Ramos (cell line): ENCODE measurements around the gene SH3RF1.
"Not testable (repeated sequence)": the region's sequence is repeated elsewhere in the genome, so short reads cannot be mapped to it uniquely, and the experiment has no call there.

Experiments used
- in situ Hi-C: fragments of 300-500 bp; cut with MboI; formaldehyde crosslinking; loops from one replicate; pipeline ENCODE4 v1.14.3; 2022; ENCODE audit warnings: low sequenced_read_pairs; ENCODE audit not compliant: unreplicated experiment

The SH3RF1 gene

GRCh38 chr4:169205075-169205743 is 65.5 kb downstream of the SH3RF1 start:
- in situ Hi-C loops: no loop called here

GRCh38 chr4:169203891-169204290 is 66.9 kb downstream of the SH3RF1 start:
- in situ Hi-C loops: no loop called here

DNA sequence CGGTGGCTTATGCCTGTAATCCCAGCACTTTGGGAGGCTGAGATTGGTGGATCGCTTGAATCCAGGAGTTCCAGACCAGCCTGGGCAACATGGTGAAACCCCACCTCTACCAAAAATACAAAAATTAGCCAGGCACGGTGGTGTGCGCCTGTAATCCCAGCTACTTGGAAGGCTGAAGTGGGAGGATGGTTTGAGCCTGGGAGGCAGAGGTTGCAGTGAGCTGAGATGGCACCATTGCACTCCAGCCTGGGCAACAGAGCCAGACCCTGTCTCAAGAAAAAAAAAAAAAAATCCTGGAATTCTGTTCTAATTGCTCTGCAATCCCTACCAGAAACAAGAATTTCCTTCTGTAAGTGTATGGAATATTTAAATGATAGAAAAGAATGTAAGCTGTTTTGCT is 67.5 kb downstream of the SH3RF1 start:
- in situ Hi-C loops: not testable (repeated sequence)

DNA sequence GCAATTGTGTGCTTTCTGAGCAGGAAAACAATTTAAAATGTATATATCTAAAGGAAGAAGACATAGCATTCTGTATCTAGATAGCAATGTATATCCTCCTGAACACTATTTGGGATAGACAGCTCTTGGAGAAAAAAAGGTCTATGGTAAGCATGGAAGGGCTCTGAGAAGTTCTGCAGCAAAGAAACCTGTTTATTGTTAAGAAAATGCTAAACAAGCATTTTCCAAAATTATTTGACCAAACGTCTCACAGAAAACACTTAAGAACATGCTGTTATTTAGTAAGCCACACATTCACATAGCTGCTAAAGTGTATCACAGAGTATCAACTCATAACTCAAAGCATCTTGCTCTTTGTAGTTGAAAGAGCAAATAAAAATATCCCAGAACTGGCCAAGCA is 67.9 kb downstream of the SH3RF1 start:
- in situ Hi-C loops: no loop called here

DNA sequence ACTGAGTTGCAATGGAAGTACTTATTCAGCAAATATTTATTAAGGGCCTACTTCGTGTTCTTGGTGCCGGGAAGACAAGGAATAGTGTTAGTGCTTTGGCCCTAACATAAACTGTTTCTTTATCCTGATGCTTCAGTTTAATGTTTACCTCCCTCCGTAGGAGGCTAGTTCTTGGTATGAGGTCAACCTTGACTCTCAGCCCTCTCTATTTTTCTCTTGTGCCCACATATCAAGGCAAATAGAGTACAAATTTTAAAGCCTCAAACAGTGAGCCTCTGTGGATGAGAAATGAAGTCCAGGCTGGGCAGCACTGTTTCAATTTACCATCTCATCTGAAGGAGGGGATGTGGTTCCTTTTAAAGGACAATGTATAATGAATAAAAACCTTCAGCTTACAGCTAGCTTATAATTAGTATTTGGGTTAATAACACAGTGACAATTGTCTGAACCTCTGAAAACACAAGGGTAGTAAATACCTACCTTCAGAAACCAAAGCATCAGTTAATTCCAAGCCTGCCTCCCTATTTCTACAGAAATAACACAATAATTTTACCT is 68.5 kb downstream of the SH3RF1 start:
- in situ Hi-C loops: no loop called here

DNA sequence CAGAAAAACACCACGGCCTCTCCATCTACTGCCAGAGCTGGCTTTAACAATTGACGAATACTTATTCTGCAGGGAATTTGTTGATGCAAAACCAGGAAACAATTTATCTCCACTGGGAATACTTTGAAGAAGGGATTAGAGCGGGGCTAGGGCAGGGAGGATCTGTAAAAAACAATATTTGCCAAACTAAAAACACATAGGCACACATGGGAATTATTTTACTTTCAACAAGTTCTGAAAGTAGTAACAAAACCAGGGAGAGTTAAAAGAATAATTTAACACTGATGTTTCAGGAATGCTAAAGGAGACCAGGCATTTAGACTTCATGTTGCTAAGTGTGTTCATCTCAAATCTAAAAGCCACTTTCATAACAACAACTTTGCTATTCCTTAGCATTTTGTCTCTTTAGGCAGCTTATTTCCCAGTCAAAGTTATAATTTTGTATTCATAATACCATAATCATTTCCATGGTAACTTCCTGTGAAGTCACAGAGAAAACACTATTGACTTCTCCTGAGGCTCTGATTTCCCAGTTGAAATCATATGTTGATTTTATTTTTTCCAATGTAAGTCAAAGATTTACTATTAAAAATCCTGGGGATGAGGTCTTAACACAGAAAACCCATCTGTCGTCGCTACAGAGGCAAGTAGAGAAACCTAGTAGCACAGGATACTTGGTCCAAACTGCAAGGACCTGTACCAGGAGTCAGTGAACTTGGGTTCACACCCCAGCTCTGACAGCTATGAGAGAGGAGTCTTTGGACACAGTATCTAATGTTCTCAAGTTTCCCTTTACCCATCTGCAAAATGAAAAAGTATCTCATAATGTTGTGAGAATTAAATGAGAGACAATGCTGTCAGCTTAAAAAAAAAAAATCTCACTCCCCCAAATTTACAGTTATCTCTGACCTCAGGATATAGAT is 69.3 kb downstream of the SH3RF1 start:
- in situ Hi-C loops: no loop called here

DNA sequence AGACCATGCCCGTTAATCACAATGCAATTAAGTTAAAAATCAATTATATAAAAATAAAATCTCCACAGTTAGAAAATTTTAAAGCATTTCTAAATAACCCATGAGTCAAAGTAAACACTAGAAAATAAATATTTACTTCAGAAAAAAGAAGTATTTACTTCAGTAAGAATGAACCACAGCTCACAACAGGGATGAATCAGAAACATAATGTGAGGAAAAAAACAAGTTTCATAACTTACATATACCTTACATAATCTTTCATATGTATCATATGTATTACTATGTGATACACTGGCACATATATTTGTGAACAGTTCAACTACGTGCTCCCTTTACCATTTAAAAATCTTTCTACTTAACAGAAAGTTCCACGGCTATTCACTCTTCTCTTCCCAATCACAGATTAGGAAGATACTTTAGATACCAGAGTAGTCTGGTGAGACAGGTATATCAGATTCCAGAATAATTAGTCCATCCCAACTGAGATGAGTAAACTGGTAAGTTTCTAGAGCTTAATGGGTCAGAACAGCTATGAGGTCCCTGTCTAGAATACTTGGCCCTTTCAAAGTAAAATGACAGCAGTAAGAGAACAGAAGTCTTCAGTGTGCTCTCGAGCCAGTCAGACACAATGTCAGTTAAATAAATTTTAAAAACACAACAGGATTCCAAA is 70.3 kb downstream of the SH3RF1 start:
- in situ Hi-C loops: no loop called here

DNA sequence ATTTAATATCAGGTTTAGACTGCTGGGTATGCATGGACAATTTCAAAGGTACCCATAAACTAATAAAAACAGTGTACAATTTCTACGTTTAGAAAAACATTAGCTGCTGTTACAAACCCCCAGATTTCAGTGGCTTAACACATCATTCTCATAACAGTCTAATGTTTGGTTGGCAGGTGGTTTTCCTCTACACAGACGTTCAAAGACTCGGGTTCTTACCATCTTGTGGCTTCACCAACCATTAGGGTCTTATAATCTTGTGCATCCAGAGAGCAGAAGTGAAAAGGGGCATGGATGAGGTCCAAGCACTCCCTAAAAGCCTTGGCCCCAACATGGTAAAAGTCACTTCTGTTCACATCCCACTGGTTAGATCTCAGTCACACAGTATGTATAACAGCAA is 71.6 kb downstream of the SH3RF1 start:
- in situ Hi-C loops: no loop called here

GRCh38 chr4:169198167-169198566 is 72.6 kb downstream of the SH3RF1 start:
- in situ Hi-C loops: no loop called here

- in situ Hi-C loops: not testable (repeated sequence)
Measured at GRCh38 chr4:169197206-169197605, 73.5 kb downstream of the SH3RF1 start.

- in situ Hi-C loops: no loop called here
Measured at GRCh38 chr4:169195032-169195431, 75.7 kb downstream of the SH3RF1 start.

GRCh38 chr4:169189968-169190367 is 80.8 kb downstream of the SH3RF1 start:
- in situ Hi-C loops: not testable (repeated sequence)

DNA sequence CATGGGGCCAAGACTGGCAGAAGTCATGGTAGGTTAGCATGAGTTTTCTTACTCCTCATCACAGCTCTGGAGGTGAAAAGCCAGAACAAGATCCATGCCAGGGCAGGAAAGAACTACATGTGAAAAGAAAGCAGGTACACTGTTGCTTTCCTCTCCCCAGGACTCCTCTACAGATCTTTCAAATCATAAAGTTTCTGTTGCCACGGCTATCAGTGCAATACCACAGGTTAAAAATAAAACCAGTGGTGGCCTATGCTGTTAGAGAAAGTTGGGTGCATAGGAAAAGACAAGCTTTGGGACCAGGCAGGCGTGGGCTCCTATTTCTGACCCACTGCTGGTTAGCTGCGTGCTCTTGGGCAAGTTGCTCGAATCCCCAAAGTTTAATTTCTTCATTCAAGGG is 81.4 kb downstream of the SH3RF1 start:
- in situ Hi-C loops: no loop called here

GRCh38 chr4:169188204-169188603 is 82.6 kb downstream of the SH3RF1 start:
- in situ Hi-C loops: no loop called here

DNA sequence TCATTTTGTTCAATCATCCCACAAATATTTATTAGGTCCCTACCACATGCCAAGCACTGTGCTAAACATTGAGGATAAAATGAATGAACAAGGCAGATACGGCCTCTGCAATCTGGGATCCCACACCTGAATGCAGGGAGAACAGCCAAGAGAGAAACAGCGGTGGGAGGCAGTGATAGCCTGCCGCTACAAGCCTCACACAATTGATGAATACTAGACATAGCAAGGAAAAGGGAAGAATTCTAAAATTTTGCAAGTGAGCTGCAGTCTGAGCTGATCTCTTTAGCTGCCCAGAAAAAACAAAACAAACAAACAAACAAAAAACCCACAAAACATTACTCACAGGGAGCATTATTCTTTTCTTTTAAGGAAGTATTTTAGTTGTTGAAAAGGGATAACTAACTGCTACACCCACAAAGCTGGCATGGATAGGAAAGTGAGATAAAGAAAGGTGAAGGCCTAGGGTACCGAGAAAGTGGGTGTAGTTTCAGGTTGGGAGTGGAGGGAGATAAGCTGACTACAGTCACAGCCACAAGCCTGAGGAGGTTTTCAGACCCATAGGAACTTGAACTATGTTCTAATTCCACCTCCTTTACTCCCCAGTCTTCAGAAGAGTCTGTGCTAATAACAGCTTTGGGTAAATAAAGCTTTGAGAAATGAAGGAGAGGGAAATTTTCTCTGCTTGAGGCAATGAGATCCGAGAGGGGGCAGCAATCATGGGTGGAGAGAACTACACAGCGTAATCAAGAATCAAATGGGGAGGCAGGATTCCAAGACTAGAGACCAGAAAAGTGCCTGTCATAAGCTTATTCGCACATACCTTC is 85.4 kb downstream of the SH3RF1 start:
- in situ Hi-C loops: no loop called here

GRCh38 chr4:169184686-169185085 is 86.1 kb downstream of the SH3RF1 start:
- in situ Hi-C loops: no loop called here

DNA sequence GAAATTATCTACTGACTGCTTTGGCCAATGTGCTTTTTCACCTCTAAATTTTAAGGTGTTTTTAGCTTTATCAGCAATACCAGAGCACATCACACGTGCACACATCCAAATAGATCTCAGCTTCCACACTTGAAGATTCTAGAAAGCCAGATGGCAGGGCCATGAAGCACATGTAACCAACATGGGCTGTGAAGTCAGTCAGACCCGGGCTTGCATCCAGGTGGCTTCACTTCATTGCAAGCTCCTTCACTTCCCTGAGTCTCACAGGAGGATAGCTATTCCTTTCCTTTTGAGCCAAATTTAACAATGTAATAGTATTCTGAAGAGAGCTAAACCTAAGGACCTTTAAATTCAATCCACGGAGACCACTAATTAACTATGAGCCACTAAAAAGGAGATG is 86.5 kb downstream of the SH3RF1 start:
- in situ Hi-C loops: no loop called here

GRCh38 chr4:169183581-169183980 is 87.2 kb downstream of the SH3RF1 start:
- in situ Hi-C loops: no loop called here

DNA sequence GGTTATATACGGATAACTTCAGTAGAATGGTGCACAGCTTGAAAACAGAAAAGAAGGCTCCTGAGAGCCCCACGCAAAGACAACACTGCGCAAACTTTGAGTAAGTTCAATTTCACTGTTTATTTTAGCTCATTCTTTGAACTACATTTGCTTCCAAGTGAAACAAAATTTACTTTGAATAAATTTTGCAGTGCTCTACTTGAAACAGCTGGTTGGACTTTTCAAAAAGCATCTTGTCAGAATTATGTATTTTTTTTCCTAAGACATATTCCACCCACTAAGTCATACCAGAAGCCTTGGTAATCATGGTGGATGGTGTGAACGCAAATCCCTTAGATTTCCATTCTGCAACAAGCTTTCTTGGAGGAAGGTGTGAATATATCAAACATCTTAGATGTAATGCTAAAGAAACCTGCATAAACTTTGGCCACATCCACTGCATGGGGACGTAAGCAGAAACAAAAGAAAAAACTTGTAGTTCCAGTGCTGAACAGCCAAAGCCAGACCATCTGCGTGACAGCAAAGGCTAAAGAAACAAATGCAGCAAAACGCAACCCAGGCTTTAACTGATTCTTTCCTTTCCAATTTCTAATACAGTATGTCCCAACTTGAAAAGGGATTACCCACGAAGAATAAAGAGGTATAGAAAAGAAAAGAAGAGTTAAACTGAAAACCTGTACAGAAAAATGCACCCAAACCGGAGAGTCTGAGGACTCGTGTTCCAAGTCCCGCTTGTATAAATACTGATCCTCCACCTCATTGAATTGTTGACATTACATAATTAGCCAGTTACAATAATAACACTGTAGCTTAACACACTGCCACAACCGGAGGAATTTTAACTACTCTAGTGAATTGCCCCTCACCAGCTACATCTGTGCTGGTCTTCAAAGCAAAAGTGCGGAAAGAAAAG is 90.9 kb downstream of the SH3RF1 start:
- in situ Hi-C loops: no loop called here
